ENCODE results near the gene BTNL8.

GRCh38 chr5:180901319-180902009 lies 2.5 kb downstream of the BTNL8 start:
- no peak for TF ChIP-seq CTCF (IDR thresholded peaks at IDR 0.05)
- no peak for TF ChIP-seq POLR2A (IDR thresholded peaks at IDR 0.05)
